Muscle of back (tissue), 11 donors: Measurements from ENCODE around the gene PDZRN4. TPM values are rescaled to one million over a fixed set of nuclear protein-coding genes. Genes with fewer than 3 reads are reported as not detected.
"Not testable (repeated sequence)": the region's sequence is repeated elsewhere in the genome, so short reads cannot be mapped to it uniquely, and the experiment has no call there.

Experiments
- DNase-seq, 3 donors: peaks; one replicate each; pipeline versions ENCODE4 v3.0.0 to v3.0.0-alpha.2; 2013
- polyA plus RNA-seq, 10 donors: library from polyadenylated mRNA; unstranded; fragments of 120-200 nt; gene quantifications; one replicate each; pipeline ENCODE4 v1.2.1, GENCODE V29; 2013; ENCODE audit not compliant: insufficient read length in 10 of 10

PDZRN4 gene
- polyA plus RNA-seq, 10 donors, result 1.7 to 4.4 (median 2.4) TPM

DNA sequence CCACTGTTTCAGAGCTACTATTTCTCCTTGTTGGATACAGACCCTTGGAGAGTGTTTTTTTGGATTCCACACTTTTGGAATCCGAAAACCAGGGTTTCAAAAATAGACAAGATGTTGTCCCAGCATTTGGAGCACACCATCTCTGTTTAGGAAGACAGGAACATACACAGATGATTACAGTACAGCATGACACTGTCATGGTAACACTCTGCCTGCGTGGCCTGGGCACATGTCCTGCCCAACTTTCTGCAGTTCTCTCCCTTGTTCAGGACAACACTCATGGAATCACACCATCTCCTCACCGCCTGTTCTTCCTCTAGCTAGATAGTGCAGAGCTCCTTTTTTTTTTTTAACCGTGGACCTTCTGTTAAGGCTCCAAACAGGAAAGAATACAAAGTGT lies 369.2 kb downstream of the PDZRN4 start:
- no peak for DNase-seq

DNA sequence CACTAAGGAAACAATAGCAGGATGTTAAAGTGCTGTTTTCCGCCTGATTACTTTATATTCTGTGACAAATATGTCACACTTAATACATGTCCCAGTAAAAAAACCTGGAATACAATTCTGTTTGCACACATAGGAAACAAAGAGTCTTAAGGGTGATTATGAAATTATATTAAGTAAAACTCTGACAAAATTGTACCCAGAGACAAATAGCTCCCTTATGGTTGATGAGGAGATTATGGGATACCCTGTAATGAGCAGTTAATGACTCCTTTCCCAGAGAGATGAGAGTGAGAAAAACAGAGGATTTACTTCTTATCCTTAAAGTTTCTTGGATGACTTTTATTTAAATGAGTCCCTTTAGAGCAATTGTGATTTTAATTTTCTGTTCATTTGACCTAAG lies 370.6 kb downstream of the PDZRN4 start:
- no peak for DNase-seq

DNA sequence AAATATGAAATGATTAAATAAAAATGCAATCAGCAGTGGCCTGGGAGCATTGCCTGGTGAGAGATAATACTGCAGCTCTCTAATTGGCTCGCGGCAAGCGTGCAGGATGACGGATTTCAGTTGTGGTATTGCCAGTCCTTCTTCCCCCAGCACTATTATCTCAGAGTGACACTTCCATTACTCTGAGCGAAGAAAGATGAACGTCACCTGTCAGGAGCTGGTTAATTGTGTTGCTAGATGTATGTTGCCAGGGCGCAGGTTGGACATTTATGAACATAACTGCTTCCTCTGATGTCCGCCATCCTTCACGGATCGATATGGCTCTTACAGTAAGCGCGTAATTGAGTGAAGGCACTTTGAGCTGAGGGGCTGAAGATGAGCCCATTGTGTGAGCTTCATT lies 374.9 kb downstream of the PDZRN4 start:
- no peak for DNase-seq

DNA sequence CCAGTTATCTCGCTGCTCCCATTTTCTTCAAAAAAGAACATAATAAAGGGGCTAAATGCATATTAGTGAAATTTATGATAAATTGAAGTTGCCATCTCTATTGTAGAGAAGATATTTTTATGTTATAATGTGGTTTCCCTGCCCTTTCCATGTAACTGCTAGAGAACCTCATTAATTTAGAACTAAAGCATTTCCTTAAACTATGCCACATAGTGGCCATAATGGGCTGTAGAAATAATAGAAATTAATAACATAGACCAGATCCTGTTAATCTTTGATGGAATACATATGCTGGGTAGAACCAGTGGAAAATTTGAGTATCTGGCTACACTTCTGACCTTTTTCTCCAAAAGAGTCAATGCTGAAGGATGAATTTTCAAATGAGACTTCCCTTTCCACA lies 376.7 kb downstream of the PDZRN4 start:
- DNase-seq, result no peak

DNA sequence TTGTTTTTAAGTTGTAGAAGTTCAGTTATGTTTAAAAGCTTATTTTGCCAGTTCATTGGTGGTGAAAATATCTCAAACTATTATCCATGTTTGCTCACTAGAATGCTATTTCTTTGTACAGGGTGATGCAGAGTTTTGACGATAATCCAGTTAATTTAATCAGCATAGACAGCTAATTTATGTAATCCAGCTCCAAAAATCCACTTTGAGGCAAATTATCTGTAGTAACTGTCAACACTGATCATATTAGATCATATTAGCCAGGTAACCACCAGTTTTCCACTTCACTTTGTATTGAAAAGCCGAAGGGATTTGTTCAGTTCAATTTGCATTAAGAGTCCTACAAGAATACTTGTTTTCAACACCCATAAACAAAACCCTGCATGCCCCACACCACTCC lies 378.6 kb downstream of the PDZRN4 start:
- no peak for DNase-seq

DNA sequence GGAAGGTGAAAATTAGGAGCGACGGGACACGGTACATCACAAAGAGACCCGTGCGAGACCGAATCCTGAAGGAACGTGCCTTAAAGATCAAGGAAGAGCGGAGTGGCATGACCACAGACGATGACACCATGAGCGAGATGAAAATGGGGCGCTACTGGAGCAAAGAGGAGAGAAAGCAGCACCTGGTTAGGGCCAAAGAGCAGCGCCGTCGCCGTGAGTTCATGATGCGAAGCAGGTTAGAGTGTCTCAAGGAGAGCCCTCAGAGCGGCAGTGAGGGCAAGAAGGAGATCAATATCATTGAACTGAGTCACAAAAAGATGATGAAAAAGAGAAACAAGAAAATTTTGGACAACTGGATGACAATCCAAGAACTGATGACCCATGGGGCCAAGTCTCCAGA lies 385.3 kb downstream of the PDZRN4 start:
- DNase-seq, result no peak

DNA sequence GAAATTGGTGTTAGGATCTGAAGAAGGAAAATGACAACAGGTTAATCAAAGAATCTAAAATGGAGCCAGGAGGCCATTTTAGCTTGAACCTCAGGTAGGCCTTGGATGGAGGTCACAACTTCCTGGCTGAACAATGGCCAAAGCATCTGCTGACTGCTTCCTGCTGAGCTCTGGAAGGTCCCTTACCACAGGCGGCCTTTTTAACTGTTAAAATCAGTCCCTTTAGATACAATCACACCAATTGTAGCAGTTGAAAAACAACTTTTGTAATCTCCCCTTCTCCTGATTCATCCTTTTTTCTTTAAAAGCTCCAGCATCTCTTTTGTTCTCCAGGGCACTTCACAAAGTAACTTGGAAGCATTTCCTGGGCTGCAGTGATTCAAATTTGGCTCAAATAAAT lies 388.8 kb downstream of the PDZRN4 start:
- DNase-seq, result no peak

DNA sequence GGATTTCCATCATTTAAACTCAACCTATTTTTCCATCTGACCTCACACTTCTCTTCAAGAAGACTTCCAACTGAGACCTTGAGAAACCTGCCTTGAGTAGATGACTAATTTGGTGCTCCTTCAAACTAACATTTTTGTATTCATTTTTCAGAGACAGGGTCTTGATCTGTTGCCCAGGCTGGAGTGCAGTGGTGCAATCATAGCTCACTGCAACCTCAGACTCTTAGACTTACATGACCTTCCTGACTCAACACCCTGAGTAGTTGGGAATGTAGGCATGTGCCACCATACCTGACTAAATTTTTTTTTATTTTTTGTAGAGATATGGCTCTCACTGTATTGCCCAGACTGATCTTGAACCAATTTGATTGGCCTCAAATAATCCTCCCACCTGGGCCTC lies 389.9 kb downstream of the PDZRN4 start:
- DNase-seq, result no peak

DNA sequence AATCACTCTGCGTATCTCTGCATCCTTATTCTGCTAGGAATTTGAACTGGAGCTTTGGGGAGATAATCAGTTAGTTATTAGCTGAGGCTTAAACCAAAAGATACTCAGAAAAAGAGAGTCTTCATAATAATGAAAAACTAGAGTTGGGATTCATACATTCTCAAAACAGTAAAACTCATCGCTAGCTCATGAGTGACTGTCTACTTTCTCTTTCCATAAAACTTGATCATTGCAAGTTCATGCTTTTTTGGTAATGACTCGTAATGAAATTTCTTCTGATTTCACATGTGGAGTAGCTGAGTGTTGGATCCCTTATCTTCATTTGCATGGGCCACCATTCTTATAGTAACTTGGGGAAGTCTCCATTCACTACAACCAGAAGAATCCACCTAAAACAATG lies 397.7 kb downstream of the PDZRN4 start:
- no peak for DNase-seq

DNA sequence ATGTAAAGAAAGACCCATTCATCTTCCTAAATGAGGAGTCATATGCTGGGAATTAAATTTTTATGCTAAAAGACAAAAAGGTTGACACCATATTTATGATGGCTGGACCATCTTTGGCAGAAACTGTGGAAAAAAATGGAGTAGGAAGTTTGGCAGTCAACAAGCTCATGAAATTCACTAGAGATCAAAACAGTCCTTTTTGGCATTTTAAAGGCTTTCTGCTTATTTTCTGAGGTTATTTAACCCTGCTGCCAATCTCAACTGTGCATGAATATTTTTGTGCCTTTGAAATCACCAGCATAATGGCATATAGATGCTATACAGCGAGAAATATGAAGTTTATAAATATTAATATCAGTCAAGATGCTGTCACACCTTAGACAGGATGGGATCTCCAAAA lies 399.5 kb downstream of the PDZRN4 start:
- DNase-seq, result peak in 1 of 3 donors; percentile 34

DNA sequence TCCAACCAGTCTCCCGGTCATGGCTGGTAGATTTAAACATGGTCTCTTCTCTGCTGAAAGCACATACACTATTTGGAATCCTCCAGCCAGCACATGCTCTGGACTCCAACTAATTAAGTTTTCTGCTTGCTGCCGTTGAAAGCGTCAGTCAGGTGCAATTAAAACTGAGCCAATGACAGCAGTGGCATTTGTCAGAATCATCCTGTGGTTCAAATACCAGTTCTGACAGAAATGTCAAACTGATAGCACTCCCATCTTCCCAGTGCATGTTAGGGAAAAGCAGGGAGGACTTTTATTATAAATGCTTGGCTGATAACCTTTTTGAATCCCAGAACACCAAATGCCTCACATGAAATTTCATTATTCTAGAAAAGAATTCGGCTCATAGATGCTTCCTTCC lies 401.8 kb downstream of the PDZRN4 start:
- DNase-seq, result no peak

DNA sequence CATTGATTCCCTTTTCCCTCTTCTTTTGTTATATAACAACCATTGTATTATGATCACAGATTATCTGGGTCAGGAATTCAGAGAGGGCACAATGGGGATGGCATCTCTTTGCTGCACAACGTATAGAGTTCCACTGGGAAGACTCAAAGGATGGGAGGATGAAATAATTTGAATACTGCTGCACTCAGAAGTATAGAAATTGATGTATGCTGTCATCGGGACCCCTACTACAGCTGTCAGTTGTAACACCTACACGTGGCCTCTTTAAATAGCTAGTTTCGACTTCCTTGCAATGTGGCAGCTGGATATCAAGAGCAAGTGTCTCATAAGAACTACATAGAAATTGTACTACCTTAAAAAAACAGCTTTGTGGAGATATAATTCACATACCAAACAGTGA lies 408.1 kb downstream of the PDZRN4 start:
- no peak for DNase-seq

DNA sequence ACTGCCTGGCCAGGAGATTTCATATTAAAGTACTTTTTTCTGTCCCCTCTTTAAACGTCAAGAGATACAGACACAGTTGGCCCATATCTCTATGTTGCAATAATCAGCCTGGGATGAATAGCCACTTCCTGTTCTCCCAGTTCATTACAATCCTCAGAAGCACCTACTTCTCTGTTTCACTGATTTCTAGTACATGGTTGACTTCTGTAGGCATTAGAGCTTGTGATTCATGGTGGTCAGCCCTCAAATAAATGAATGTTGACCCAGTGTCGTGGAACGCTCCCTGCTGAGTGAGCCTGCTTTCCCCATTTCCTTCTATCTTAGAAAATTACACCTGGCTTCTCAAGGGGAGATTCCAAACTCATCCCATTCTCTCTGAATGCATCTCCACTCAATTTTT lies 416.7 kb downstream of the PDZRN4 start:
- DNase-seq, result no peak

DNA sequence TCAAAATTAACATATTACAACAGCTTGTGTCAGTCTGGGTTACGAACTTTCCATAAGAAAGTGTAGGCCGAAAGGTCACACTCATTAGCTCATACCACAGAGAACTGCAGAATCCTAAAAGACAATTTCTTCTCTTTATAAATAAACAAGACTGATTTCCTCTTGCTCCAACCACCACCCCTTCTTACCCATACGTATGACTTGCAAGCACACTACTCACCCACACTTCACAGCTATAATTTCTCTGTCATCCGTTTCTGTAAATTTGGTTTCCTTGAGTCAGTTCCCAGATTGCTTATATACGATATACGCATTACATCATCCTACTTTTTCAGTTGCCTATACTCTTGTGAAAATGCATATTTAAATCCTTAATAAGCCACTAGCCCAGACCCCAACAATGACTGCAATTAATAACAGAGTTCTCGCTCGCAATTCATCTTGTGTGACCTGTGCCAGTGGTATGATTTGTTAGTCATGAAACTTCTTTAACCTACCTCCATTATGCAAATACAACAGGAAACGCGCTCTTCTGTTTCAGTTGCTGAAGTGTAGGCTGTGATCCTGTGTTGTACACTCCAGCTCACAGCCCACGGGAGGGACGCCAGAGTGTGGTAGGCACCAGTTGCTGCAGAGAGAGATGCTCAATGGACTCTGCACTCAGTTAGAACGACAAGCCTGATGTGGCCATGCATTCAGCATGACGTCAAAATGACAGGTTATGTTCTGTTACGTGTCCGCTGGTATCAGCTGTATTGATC lies 417.6 kb downstream of the PDZRN4 start:
- no peak for DNase-seq

DNA sequence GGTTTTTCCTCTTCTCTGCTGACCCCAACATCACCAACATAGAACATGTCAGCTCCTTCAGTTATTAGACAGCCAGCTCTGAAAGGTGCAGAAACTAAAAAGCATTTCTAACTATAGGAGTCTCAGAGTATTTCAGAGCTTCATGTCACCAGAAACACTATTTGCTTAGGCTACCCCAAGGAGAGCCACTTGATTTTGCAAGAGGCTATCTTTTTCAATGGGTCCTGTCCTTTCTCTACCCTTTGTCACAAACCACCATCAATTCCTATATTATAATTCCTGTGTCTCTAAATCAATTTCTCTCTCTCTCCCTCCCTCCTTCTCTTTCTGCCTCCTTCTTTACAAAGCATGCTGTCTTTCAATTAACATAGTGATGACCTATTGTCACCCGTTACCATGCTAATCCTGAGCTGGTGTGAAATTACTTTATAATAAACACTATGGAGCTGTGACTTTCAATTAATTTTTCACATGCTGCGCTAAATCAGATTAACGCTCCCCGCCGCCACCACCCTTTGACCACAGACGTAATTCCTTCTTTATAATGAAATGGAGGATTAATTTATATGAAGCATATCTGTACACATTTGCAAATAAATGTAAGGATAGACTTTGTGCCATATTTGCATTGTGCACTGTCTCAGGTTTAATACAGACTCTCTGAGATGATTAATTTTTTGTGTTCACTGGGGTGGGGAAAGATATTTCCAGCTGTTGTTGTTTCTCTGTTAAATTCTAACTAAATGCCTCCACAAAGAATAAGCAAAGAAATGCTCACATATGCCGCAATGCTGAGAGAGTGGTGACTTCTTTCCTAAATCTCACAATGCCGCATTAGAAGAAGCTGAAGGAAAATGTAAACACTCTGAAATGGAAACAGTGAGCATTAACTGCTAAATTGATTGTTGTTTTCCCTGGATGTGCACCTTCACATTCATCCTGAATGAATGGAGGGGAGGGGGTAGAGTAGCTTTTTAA lies 418.6 kb downstream of the PDZRN4 start:
- DNase-seq, result no peak

DNA sequence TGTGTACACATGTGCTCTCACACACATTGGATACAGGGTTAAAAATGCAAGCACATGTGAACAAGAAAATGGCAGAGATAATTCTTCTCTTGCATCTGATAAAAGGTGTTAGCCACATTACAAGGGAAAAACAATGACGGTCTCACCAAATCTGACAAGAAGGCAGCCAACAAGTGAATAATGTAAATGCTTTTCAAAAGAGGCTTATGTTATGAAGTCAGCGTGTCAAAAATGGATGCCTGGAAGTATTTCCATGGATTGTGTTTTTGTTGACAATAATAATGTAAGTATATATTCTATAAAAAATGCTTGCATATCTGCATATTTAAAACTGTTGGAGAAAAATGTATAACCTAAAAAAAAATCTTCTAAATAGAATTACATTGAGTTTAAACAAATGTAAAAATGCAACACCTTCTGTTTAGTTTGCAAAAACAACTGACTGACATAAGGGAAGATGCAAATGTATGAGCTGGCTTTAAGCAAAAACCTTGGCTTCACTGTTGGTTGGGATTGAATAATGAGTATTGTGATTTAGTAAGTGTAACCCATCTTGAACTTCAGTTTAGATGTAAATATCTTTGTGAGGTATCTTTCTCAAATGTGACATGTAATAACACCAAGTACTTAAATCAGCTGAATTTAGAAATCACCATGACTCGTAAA lies 424.9 kb downstream of the PDZRN4 start:
- DNase-seq, result no peak

DNA sequence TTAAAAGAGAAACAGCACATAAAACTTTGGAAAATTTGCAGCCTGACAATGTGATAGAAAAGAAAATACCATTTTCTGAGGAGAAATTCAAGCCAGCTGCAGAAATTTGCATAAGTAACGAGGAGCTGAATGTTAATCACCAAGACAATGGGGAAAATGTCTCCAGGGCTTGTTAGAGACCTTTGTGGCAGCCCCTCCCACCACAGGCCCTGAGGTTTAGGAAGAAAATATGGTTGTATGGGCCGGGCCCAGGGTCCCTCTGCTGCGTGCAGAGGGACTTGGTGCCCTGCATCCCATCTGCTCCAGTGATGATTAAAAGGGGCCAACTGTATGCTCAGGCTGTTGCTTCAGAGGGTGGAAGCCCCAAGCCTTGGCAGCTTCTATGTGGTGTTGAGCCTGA lies 427.1 kb downstream of the PDZRN4 start:
- not testable (repeated sequence) for DNase-seq

DNA sequence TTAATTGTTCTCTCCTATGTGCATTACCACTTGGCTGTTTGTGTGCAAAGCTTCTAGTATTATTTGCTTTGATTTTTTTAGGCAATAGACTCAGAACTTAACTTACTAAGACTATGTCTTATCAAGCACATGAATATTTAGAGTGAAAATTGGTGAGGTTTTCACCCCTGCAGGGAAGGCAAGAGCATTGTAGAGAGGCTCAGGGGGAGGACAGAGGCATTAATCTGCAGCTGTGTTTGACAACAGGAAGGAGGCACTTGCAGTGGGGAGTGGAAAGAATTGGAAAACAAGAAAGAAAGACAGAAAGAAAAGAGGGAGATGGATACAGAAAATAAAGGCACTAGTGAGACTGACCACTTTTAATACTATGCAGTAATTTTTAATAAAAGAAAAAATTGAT lies 431.6 kb downstream of the PDZRN4 start:
- DNase-seq, result no peak

DNA sequence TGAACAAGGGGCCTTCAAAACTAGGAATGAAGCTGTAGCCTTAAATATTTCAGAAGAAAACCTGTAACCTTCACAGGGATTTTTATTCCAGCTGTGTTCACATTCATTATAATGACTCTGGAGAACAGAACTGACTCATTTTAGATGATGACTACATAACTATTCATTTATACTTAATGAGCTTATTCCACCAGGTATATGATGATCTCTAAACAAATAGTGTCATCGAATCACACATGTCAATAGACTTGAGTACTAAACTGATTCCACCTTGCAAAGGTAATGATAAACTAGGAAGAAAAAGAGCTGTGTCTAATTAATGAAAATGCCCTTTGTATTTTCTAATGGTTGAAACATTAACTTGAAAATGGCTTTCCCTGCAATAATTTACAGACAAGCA lies 433.2 kb downstream of the PDZRN4 start:
- no peak for DNase-seq
